A673 (cell line): ENCODE data around the gene AAMP.

Source experiments
- EZH2 ChIP-seq: fragments of 200-600 bp; sonication (generic); IDR thresholded peaks from 2 replicates; pipeline ENCODE4 v1.6.1; 2017; ENCODE audit warnings: borderline replicate concordance, low read depth, mild to moderate bottlenecking, mixed read lengths, antibody characterized with exemption, low read length; ENCODE audit not compliant: poor library complexity, severe bottlenecking
- TF ChIP-seq, protein P1 (sequence below): fragments of 300-800, 200-600 bp; sonication (generic); conservative IDR thresholded peaks from 2 replicates; pipeline ENCODE4 v1.5.1; 2017; ENCODE audit warnings: low read depth, mild to moderate bottlenecking, antibody characterized with exemption, low read length, moderate library complexity, mixed read lengths

DNA sequence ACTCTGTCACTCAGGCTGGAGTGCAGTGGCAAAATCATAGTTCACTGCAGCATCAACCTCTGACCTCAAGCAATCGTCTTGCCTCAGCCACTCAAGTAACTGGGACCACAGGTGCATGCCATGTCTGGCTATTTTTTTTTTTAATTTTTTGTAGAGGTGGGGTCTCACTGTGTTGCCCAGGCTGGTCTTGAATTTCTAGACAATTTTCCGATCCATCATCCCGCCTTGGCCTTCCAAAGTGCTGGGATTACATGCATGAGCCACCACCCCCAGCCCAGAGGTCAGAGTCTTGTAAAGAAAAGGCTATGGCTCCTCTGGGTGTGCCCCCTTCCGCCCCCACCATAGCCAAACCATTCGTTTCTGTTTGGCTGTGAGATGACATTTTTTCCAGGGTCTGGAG is 35.4 kb upstream of the AAMP start:
- TF ChIP-seq, protein P1, sequence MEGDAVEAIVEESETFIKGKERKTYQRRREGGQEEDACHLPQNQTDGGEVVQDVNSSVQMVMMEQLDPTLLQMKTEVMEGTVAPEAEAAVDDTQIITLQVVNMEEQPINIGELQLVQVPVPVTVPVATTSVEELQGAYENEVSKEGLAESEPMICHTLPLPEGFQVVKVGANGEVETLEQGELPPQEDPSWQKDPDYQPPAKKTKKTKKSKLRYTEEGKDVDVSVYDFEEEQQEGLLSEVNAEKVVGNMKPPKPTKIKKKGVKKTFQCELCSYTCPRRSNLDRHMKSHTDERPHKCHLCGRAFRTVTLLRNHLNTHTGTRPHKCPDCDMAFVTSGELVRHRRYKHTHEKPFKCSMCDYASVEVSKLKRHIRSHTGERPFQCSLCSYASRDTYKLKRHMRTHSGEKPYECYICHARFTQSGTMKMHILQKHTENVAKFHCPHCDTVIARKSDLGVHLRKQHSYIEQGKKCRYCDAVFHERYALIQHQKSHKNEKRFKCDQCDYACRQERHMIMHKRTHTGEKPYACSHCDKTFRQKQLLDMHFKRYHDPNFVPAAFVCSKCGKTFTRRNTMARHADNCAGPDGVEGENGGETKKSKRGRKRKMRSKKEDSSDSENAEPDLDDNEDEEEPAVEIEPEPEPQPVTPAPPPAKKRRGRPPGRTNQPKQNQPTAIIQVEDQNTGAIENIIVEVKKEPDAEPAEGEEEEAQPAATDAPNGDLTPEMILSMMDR, result no peak
- no peak for TF ChIP-seq EZH2
